CD1c-positive myeloid dendritic cell (primary cell): ENCODE results near the gene FHDC1.

Experiments used
- DNase-seq: peaks from one replicate; pipeline ENCODE4 v3.0.0-alpha.2; 2016; ENCODE audit errors: extremely low spot score

The FHDC1 gene

GRCh38 chr4:153005899-153006381, 69.8 kb downstream of the FHDC1 start:
- DNase-seq: no peak

GRCh38 chr4:153008578-153009199, 72.6 kb downstream of the FHDC1 start:
- DNase-seq: no peak

GRCh38 chr4:153010146-153010545, 74.0 kb downstream of the FHDC1 start:
- DNase-seq: no peak

GRCh38 chr4:153013202-153013977, 77.3 kb downstream of the FHDC1 start:
- no peak for DNase-seq

- no peak for DNase-seq
Measured at GRCh38 chr4:153014460-153014859, 78.3 kb downstream of the FHDC1 start.

- DNase-seq: no peak
Measured at GRCh38 chr4:153016592-153016991, 80.5 kb downstream of the FHDC1 start.

- no peak for DNase-seq
Measured at GRCh38 chr4:153018031-153018430, 81.9 kb downstream of the FHDC1 start.

GRCh38 chr4:153018684-153019083, 82.6 kb downstream of the FHDC1 start:
- no peak for DNase-seq

- no peak for DNase-seq
Measured at GRCh38 chr4:153019906-153020305, 83.8 kb downstream of the FHDC1 start.

GRCh38 chr4:153020457-153020856, 84.3 kb downstream of the FHDC1 start:
- DNase-seq: no peak

- no peak for DNase-seq
Measured at GRCh38 chr4:153021276-153021675, 85.2 kb downstream of the FHDC1 start.

GRCh38 chr4:153022241-153022715, 86.2 kb downstream of the FHDC1 start:
- DNase-seq: no peak

- no peak for DNase-seq
Measured at GRCh38 chr4:153023139-153023538, 87.0 kb downstream of the FHDC1 start.

GRCh38 chr4:153023692-153024394, 87.7 kb downstream of the FHDC1 start:
- DNase-seq: no peak

GRCh38 chr4:153024466-153024865, 88.3 kb downstream of the FHDC1 start:
- no peak for DNase-seq

- DNase-seq: no peak
Measured at GRCh38 chr4:153025406-153025805, 89.3 kb downstream of the FHDC1 start.

GRCh38 chr4:153026591-153027346, 90.6 kb downstream of the FHDC1 start:
- no peak for DNase-seq

GRCh38 chr4:153027866-153028265, 91.7 kb downstream of the FHDC1 start:
- DNase-seq: no peak

GRCh38 chr4:153028535-153028934, 92.4 kb downstream of the FHDC1 start:
- DNase-seq: no peak
